Measurements from ENCODE around the gene ZSCAN12. TPM values are rescaled to one million over a fixed set of nuclear protein-coding genes. Genes with fewer than 3 reads are reported as not detected.

The ZSCAN12 gene
- total and polyA plus RNA-seq, 2 of the 13 experiments (the other 11 are each of a cell fraction or from before 2014, with no cell fraction given): 2.8 to 8.9 TPM

DNA sequence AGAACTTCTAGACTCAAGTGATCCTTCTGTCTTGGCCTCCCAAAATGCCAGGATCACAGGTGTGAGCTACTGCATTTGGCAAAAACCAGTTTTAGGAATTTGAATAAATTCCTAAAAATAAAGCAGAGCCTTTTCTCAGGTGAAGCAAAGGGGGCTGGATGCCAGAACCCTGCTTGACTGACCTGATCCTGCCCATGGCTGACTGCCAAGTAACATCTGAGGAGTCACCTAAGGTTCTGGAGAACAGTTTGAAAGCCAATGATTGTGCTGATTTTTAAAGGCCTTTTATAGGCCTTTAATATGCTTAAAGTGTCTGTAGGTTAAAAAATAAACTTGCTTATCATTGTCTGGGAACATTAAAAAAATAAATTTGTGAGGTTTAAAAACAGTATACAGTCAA lies 14.1 kb upstream of the ZSCAN12 start:
- Histone ChIP-seq H3K79me2 (ENCODE audit: insufficient read depth, low read length) (no peaks in the 10 kb centered on the region), H3K36me3 (replicated peaks in 1 of 2; ENCODE audit: control insufficient read depth in 1 of 2, insufficient read depth in 2 of 2, low read length in 2 of 2) (no peaks in the 10 kb centered on the region), H2AFZ (ENCODE audit: low read length) (no peak overlapping the region), H3K9me3 (ENCODE audit: low read length) (no peaks in the 10 kb centered on the region), H3K9ac (ENCODE audit: insufficient read depth, low read depth, low read length) (no peak overlapping the region), H3K27me3 (ENCODE audit: control insufficient read depth in 1 of 2, insufficient read depth in 2 of 2, low read length in 2 of 2) (no peaks in the 10 kb centered on the region), H3K4me2 (ENCODE audit: low read depth, low read length) (no peak overlapping the region), H3K4me3 (replicated peaks in 1 of 3; ENCODE audit: insufficient read depth in 1 of 3, low read depth in 2 of 3, low read length in 3 of 3) (no peak overlapping the region), H3K27ac (ENCODE audit: extremely low read length, insufficient read depth, low read length) (no peak overlapping the region), H3K4me1 (ENCODE audit: insufficient read depth, low read length) (no peaks in the 10 kb centered on the region), H4K20me1 (ENCODE audit: insufficient read depth, low read length) (no peaks in the 10 kb centered on the region)
- in situ Hi-C loops (cut with HindIII; ENCODE audit: extremely low pct_ligation_motif_present, low pct_unique_long_range_greater_than_20kb) (no loop called here), intact Hi-C loops (cut with micrococcal nuclease; ENCODE audit: unreplicated experiment) (no loop called here)
- DNase-seq (ENCODE audit: low spot score): no peak
- POLR2A ChIA-PET: no interaction called here
- FAIRE-seq: no peak
- no TSS peak for BruUV-seq (replicated peaks)
- no peak for ATAC-seq
- CTCF ChIA-PET (ENCODE audit: low intra/inter-chr PET ratio, low total read pairs): no interaction called here
- TF ChIP-seq, protein P1, sequence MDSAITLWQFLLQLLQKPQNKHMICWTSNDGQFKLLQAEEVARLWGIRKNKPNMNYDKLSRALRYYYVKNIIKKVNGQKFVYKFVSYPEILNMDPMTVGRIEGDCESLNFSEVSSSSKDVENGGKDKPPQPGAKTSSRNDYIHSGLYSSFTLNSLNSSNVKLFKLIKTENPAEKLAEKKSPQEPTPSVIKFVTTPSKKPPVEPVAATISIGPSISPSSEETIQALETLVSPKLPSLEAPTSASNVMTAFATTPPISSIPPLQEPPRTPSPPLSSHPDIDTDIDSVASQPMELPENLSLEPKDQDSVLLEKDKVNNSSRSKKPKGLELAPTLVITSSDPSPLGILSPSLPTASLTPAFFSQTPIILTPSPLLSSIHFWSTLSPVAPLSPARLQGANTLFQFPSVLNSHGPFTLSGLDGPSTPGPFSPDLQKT (CRISPR knock-in tag; IDR thresholded peaks at IDR 0.05; ENCODE audit: borderline replicate concordance): no peak
- no peak for TF ChIP-seq ZBTB8A (CRISPR knock-in tag; IDR thresholded peaks at IDR 0.05; ENCODE audit: borderline replicate concordance, low read depth)
- TF ChIP-seq EEA1 (CRISPR knock-in tag; IDR thresholded peaks at IDR 0.05; ENCODE audit: borderline replicate concordance): no peak
- TF ChIP-seq, protein P2, sequence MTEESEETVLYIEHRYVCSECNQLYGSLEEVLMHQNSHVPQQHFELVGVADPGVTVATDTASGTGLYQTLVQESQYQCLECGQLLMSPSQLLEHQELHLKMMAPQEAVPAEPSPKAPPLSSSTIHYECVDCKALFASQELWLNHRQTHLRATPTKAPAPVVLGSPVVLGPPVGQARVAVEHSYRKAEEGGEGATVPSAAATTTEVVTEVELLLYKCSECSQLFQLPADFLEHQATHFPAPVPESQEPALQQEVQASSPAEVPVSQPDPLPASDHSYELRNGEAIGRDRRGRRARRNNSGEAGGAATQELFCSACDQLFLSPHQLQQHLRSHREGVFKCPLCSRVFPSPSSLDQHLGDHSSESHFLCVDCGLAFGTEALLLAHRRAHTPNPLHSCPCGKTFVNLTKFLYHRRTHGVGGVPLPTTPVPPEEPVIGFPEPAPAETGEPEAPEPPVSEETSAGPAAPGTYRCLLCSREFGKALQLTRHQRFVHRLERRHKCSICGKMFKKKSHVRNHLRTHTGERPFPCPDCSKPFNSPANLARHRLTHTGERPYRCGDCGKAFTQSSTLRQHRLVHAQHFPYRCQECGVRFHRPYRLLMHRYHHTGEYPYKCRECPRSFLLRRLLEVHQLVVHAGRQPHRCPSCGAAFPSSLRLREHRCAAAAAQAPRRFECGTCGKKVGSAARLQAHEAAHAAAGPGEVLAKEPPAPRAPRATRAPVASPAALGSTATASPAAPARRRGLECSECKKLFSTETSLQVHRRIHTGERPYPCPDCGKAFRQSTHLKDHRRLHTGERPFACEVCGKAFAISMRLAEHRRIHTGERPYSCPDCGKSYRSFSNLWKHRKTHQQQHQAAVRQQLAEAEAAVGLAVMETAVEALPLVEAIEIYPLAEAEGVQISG (CRISPR knock-in tag; IDR thresholded peaks at IDR 0.05): no peak
- TF ChIP-seq, protein P3, sequence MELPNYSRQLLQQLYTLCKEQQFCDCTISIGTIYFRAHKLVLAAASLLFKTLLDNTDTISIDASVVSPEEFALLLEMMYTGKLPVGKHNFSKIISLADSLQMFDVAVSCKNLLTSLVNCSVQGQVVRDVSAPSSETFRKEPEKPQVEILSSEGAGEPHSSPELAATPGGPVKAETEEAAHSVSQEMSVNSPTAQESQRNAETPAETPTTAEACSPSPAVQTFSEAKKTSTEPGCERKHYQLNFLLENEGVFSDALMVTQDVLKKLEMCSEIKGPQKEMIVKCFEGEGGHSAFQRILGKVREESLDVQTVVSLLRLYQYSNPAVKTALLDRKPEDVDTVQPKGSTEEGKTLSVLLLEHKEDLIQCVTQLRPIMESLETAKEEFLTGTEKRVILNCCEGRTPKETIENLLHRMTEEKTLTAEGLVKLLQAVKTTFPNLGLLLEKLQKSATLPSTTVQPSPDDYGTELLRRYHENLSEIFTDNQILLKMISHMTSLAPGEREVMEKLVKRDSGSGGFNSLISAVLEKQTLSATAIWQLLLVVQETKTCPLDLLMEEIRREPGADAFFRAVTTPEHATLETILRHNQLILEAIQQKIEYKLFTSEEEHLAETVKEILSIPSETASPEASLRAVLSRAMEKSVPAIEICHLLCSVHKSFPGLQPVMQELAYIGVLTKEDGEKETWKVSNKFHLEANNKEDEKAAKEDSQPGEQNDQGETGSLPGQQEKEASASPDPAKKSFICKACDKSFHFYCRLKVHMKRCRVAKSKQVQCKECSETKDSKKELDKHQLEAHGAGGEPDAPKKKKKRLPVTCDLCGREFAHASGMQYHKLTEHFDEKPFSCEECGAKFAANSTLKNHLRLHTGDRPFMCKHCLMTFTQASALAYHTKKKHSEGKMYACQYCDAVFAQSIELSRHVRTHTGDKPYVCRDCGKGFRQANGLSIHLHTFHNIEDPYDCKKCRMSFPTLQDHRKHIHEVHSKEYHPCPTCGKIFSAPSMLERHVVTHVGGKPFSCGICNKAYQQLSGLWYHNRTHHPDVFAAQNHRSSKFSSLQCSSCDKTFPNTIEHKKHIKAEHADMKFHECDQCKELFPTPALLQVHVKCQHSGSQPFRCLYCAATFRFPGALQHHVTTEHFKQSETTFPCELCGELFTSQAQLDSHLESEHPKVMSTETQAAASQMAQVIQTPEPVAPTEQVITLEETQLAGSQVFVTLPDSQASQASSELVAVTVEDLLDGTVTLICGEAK (IDR thresholded peaks at IDR 0.05): no peak
- TF ChIP-seq, protein P3 (CRISPR knock-in tag; IDR thresholded peaks at IDR 0.05): no peak
- no peak for TF ChIP-seq ZNF160 (CRISPR knock-in tag; IDR thresholded peaks at IDR 0.05)
- TF ChIP-seq SP140L (CRISPR knock-in tag; IDR thresholded peaks at IDR 0.05; ENCODE audit: borderline replicate concordance): no peak
- TF ChIP-seq MED8 (CRISPR knock-in tag; IDR thresholded peaks at IDR 0.05; ENCODE audit: insufficient replicate concordance): no peak
- TF ChIP-seq NKX3-1 (CRISPR knock-in tag; IDR thresholded peaks at IDR 0.05): no peak
- TF ChIP-seq, protein P4, sequence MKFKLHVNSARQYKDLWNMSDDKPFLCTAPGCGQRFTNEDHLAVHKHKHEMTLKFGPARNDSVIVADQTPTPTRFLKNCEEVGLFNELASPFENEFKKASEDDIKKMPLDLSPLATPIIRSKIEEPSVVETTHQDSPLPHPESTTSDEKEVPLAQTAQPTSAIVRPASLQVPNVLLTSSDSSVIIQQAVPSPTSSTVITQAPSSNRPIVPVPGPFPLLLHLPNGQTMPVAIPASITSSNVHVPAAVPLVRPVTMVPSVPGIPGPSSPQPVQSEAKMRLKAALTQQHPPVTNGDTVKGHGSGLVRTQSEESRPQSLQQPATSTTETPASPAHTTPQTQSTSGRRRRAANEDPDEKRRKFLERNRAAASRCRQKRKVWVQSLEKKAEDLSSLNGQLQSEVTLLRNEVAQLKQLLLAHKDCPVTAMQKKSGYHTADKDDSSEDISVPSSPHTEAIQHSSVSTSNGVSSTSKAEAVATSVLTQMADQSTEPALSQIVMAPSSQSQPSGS (CRISPR knock-in tag; IDR thresholded peaks at IDR 0.05): no peak

All from HepG2 (cell line).